ENCODE data around the gene SOD2. TPM values are rescaled to one million over a fixed set of nuclear protein-coding genes. Genes with fewer than 3 reads are reported as not detected.

SOD2 gene
- total and polyA plus RNA-seq, 2 of the 13 experiments (the other 11 are each of a cell fraction or from before 2014, with no cell fraction given) = 304 to 309 TPM

DNA sequence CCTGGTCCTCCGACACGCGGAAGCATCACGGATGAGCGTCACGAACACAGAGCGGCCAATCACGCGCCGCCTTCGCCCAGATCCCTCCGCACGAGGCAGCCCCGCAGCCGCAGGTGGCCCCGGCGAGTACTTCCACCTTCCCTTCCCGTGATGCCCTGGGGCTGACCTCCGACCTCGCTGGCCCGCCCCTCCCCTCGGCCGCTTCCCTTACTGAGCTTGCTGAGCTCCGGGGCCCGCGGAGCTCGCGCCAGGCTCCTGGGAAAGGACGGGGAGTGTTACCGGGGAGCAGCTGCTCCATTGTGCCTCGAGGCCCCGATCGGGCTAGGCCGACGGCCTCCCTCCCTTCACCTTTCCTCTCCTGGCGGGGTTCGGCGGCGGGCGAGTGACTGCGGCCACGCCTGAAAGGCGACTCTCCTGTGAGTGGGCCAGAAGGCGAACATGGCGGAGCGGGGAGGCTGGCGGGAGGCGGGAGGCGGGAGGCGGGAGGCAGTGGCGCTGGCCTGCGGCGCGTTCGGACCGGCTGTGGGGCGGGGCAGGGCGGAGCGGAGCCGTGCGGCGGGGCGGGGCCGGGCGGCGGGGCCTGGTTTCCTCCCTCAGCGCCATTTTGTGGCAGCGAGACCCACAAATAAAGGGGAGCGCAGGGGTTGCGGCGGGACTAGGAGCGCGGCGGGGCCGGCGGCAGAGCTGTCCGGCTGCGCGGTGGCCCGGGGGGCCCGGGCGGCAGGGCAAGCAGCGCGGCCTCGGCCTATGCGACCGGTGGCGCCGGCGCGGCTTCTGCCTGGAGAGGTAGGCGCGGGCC lies 34.1 kb upstream of the SOD2 start, which contains the start of gene WTAP (continued):
- TF ChIP-seq ZNF570 (CRISPR knock-in tag; IDR thresholded peaks at IDR 0.05; ENCODE audit: borderline replicate concordance) (no peak; the same call in 1 of the 2 replicates), ATF7-NPFF (CRISPR knock-in tag; IDR thresholded peaks at IDR 0.05; ENCODE audit: low read depth) (peak; percentile 99), NR2F1 (CRISPR knock-in tag; IDR thresholded peaks at IDR 0.05) (peak; percentile 96 to 97), BCL6 (CRISPR knock-in tag; IDR thresholded peaks at IDR 0.05) (peak; percentile 85), ZFP41 (CRISPR knock-in tag; IDR thresholded peaks at IDR 0.05; ENCODE audit: borderline replicate concordance) (peak; percentile 99), KDM5B (CRISPR knock-in tag; IDR thresholded peaks at IDR 0.05; ENCODE audit: borderline replicate concordance) (peak; percentile 98; the same call in 1 of the 2 replicates), ZNF317 (CRISPR knock-in tag; IDR thresholded peaks at IDR 0.05) (peak; percentile 93), PITX1 (CRISPR knock-in tag; IDR thresholded peaks at IDR 0.05) (peak; percentile 97), CREM (IDR thresholded peaks at IDR 0.05) (peak; percentile 94), CREM (CRISPR knock-in tag; IDR thresholded peaks at IDR 0.05) (peak; percentile 66; the same call in 1 of the 2 replicates), HOXA7 (CRISPR knock-in tag; IDR thresholded peaks at IDR 0.05) (no peak), SPEN (CRISPR knock-in tag; IDR thresholded peaks at IDR 0.05; ENCODE audit: low read depth) (peak; percentile 99), JUND (CRISPR knock-in tag; IDR thresholded peaks at IDR 0.05) (no peak; the same call in 1 of the 2 replicates), NFYB (CRISPR knock-in tag; IDR thresholded peaks at IDR 0.05) (peak; percentile 98), ZNF3 (CRISPR knock-in tag; IDR thresholded peaks at IDR 0.05) (peak; percentile 34; the same call in 1 of the 2 replicates), SRSF1 (optimal IDR thresholded peaks at IDR 0.05; ENCODE audit: low read depth, low read length) (peak; percentile 98), POGK (CRISPR knock-in tag; conservative IDR thresholded peaks at IDR 0.05) (peak; percentile 98), PRDM15 (CRISPR knock-in tag; IDR thresholded peaks at IDR 0.05) (peak; percentile 72), RFX1 (IDR thresholded peaks at IDR 0.05) (no peak), ZSCAN21 (CRISPR knock-in tag; IDR thresholded peaks at IDR 0.05; ENCODE audit: borderline replicate concordance) (peak; percentile 98)
- TF ChIP-seq, protein P1, sequence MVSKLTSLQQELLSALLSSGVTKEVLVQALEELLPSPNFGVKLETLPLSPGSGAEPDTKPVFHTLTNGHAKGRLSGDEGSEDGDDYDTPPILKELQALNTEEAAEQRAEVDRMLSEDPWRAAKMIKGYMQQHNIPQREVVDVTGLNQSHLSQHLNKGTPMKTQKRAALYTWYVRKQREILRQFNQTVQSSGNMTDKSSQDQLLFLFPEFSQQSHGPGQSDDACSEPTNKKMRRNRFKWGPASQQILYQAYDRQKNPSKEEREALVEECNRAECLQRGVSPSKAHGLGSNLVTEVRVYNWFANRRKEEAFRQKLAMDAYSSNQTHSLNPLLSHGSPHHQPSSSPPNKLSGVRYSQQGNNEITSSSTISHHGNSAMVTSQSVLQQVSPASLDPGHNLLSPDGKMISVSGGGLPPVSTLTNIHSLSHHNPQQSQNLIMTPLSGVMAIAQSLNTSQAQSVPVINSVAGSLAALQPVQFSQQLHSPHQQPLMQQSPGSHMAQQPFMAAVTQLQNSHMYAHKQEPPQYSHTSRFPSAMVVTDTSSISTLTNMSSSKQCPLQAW (CRISPR knock-in tag; IDR thresholded peaks at IDR 0.05) = peak; percentile 89
- TF ChIP-seq, protein P2, sequence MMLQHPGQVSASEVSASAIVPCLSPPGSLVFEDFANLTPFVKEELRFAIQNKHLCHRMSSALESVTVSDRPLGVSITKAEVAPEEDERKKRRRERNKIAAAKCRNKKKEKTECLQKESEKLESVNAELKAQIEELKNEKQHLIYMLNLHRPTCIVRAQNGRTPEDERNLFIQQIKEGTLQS (CRISPR knock-in tag; IDR thresholded peaks at IDR 0.05) = peak; percentile 69; the same call in 1 of the 2 replicates
